Activated CD4-positive, alpha-beta T cell treated with anti-CD3 and anti-CD28 coated beads, Interleukin-2, amount 50 U/mL, for 24 hours (primary cell): ENCODE results near the gene HCN4.
A peak's percentile ranks its signal among the peaks of the same experiment; 100 is the strongest.

Source experiments
- DNase-seq, 2 donors: peaks; one replicate each; pipeline ENCODE4 v3.0.0-alpha.2; 2020; ENCODE audit warnings: low read depth in 1 of 2, low spot score in 1 of 2

Gene HCN4

GRCh38 chr15:73346735-73347312 lies 21.9 kb downstream of the HCN4 start:
- peak; percentile 15 to 18 for DNase-seq

GRCh38 chr15:73345658-73346057 lies 23.1 kb downstream of the HCN4 start:
- no peak for DNase-seq

GRCh38 chr15:73344056-73344455 lies 24.7 kb downstream of the HCN4 start:
- DNase-seq: no peak

DNA sequence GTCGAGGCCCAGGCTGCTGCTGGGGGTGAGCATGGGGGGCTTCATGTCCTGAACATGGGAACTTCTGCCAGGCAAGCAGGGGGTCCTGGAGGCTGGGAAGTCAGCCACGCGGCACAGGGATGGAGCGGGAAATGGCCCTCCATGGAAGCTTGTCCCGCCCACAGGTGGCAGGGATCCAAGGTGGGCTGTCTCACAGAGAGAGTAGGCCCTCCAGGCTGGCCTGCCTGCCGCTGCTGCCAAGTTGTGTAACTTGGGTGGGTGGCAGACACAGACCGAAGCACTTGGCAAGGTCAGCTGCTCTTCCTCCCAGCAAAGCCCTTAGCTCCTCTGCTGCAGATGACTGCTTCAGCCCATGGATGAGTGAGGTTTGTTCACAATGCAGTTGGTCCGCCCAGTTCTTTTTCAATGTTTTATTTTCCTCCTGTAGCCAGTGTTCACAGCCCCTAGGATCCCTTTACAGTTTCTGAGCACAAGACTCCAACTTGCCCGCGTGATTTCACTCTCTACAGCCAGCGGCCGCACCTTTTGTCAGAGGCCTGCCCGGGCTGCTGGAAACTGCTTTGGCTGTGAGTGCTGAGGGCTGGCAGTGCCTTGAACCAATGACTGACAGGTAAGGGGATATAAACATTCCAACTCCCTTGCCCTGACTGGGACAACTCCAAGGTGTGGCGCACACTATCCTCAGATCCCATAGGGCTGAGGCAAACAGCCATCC lies 26.7 kb downstream of the HCN4 start:
- no peak for DNase-seq

DNA sequence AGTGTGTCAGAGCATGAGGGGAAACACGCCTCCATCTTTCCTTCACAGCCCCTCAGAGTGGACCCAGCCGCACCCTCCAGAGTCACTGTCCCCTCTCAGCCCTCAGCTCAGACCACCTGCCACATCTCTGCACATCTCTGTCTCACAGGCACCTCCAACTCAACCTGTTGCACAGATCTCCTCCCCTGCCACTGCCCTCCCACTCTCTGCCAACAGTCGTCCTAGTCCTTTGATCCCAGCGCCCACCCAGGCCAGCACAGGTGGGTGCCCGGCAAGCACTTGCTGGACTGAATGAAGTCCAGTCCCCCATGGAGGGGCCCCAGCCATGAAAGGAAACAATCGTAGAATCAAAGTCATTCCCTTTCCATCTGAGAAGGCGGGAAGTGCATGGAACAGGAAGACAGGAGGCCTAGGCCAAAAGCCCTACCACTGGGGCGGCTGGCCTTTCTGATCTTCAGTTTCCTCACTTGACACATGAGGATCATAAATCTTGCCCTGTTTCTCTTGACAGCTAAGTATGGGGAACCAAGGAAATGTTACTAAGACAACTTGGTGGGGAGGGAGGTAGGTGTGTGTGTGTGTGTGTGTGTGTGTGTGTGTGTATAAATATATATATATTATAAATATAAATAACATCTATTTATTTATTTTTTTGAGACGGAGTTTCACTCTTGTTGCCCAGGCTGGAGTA lies 28.1 kb downstream of the HCN4 start:
- no peak for DNase-seq

DNA sequence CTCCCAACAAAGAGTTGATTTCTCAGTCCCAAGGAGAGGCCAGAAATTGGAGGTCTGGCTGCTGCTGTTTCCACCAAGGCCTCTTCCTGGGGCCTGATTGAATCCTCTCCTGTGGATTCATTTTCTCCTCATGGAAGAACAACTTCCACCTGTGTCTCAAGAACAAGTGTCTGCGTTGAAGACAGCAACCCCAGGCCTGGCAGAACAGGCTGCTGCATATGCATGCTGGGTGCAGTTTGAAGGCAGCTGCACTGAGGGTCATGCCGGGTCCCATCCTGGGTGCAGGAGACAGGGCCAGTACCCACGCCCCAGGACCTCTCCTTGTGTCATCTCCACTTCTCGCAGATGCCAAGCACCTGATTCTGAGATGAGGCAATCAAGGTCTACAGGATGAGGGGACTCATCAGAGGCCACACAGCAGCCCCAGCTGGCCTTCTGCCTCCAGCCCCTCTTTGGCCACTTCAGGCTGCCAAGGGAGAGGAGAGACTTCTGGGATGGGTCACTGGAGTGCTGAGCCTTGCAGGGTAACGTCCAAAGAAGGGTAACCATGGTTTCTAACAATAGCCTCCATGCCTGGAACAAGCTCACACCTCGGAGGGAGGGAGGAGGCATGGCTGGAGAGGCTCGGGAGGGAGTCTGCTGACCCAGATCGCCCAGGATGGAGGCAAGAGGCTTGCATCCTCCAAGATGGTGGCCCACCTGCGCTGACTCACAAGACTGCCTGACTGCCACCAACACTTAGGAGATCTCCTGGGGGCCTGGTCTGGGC lies 30.0 kb downstream of the HCN4 start:
- DNase-seq: no peak

DNA sequence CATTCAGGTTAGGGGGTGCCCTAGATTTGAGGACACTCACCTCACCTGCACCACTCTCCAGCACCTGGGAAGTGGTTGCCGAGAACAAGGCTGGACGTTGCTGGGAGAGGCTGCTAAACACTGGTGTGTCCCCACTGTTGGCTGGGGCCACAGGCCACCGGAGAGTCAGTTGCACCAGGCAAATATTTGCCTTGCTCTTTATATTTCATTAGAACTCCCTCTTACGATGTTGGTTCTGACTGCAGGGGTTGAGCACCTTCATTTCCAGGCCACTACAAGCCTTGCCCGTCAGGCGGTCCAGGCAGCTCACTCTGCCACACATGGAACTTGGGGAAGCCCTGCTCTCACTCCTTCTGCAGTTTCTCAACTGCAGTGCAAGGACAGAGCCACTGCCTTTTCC lies 30.7 kb downstream of the HCN4 start:
- DNase-seq: no peak

- DNase-seq: no peak
Observed at GRCh38 chr15:73337187-73337586, 31.6 kb downstream of the HCN4 start.

GRCh38 chr15:73336756-73337155 lies 32.0 kb downstream of the HCN4 start:
- no peak for DNase-seq

- no peak for DNase-seq
Observed at GRCh38 chr15:73335471-73335870, 33.3 kb downstream of the HCN4 start.

- no peak for DNase-seq
Observed at GRCh38 chr15:73335026-73335425, 33.7 kb downstream of the HCN4 start.

GRCh38 chr15:73334086-73334485 lies 34.7 kb downstream of the HCN4 start:
- DNase-seq: no peak

DNA sequence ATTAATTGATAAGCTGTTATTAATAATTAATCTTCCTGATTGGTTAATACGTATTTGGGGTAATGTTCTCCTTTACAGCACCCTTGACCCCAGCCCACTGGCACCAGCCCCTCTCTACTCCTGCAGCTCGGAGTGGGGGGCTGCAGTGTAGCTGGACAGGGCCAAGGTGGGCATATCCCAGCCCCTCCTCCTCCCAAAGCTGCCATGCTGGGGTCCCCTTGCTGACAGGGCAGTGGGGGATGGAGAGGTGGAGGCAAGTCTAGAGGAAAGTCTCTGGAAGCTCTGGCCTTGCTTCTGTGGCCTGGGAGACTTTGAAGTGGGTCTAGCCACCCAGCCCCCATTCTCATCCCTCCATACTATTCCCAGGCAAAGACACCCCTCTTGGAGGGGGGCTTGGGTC lies 35.8 kb downstream of the HCN4 start:
- DNase-seq: no peak

DNA sequence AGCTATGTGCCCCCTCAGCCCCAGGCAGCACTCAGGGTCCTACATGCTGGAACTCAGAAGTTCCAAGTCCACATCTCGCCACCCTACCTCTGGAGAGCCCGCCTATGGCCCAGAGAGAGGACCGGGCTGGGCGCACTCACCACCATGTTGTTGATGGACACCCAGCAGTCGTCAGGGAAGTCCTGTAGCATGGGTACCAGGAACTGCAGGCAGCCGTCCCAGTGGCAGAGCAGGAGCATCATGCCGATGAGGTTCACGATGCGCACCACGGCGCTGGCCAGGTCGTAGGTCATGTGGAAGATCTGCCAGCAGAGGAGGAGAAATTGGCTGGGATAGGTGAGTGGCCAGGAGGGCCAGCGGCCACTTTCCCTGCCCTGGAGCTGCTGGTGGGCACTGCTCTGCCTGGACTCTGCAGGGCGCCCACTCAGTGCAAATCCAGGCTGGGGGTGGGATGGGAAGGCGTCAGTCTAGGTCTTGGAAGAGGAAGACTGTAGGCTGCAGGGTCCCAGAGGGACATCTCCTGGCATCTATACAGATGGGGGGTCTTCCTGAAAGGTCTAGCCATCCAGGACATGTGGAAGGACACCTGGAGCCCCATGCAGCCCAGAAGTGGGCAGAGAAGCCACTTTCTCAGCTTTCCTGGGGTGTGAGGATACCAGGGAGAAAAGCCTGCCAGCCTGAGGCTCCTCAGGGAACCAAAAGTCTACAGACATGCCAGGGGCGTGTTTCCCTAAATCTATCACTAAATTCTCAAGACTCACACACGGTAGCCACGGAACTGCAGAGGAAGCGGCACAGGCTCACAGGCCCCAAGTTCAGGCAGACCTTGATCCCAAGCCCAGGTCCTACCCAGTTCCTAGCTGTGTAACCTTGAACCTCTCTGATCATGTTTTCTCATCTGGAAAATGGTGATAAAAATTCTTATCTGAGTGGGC lies 36.5 kb downstream of the HCN4 start:
- no peak for DNase-seq

GRCh38 chr15:73331501-73331900 lies 37.3 kb downstream of the HCN4 start:
- DNase-seq: no peak

DNA sequence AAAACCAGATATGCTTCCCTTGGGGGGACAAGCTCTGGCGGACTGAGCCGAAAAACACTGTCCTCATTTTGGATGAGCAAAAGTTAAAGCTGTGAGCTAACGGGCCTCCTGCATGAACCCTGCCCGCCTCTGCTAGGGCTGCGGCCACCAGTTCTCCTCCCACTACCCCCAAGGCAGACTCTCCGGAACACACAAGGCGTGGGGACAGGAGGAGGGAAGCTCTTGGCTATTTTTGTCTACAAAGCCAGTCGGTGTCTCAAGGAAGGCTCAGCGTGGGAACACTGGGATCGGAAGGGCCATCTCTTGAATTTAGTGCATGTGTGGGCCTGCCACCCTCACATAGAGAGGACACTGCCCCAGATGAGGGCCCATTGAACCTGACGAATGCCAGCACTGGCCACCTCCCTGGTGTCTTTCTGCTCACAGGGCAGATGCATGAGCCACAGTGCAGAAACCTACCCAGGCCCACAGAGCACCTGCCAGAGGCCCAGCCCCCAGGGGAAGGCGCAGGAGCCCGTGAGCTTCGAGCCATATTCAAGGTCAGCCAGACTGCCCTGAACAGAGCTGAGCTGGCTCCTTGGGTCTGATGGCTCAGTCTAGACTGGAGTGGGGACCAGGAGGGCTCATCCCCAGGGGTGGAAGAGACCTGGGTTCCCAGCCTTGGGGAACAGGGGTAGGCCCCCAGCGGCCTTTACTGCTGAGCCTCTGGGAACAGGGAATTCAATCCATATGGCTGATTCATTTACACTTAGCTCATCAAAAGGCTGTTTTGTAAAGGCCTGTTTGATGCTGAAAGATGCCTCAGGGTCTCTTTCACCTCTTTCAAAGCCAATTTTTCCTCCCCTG lies 38.3 kb downstream of the HCN4 start:
- no peak for DNase-seq

- no peak for DNase-seq
Observed at GRCh38 chr15:73329501-73330200, 39.1 kb downstream of the HCN4 start.

- no peak for DNase-seq
Observed at GRCh38 chr15:73328981-73329380, 39.8 kb downstream of the HCN4 start.

- no peak for DNase-seq
Observed at GRCh38 chr15:73328149-73328820, 40.5 kb downstream of the HCN4 start.
